GM12891 (cell line): ENCODE data around the gene LMBRD1.

Experiments used
- DNase-seq: peaks from one replicate; pipeline ENCODE4 v3.0.0; 2011; ENCODE audit warnings: low spot score; ENCODE audit not compliant: insufficient read length
- FAIRE-seq: peaks from 2 replicates; lab custom pipeline; 2011; peaks lifted over from hg19 to GRCh38; lab: Jason Lieb, UNC
- PAX5 ChIP-seq: IDR thresholded peaks from 2 replicates; pipeline ENCODE4 v1.6.1; 2011; ENCODE audit warnings: low read length, moderate library complexity, mild to moderate bottlenecking; ENCODE audit not compliant: insufficient read depth, severe bottlenecking
- POLR2A ChIP-seq: IDR thresholded peaks from 2 replicates; pipeline ENCODE4 v1.6.1; 2011; ENCODE audit warnings: low read depth, low read length, control low read depth
- POLR2AphosphoS5 ChIP-seq: IDR thresholded peaks from 2 replicates; pipeline ENCODE4 v1.6.1; 2011; ENCODE audit warnings: low read depth, low read length, control low read depth
- POU2F2 ChIP-seq: IDR thresholded peaks from 2 replicates; pipeline ENCODE4 v1.6.1; 2011; ENCODE audit warnings: low read depth, mild to moderate bottlenecking, control low read depth, low read length, moderate library complexity
- SPI1 ChIP-seq: IDR thresholded peaks from 2 replicates; pipeline ENCODE4 v1.6.1; 2011; ENCODE audit warnings: low read depth, low read length, control low read depth
- TAF1 ChIP-seq: IDR thresholded peaks from 2 replicates; pipeline ENCODE4 v1.6.1; 2011; ENCODE audit warnings: low read depth, low read length, control low read depth

The LMBRD1 gene

DNA sequence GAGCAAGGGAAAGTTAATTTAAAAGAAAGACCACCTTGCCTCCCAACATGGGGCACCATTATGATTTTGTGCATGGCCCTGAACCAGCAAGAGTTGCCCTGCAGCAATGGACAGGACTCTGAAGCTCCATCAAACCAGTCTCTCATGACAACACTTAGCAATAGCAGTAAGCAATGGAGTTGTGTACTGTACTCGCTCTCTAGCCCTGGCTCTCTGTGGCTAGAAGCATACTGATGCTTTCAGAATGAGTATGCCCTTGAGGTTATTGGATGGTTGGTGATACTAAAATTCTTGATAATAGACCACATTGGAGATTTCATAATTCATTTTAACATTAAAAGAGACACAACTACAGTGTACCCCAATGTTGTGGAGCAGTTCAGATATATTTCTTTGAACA, 23.2 kb upstream of the LMBRD1 start:
- DNase-seq (no peak), FAIRE-seq (peak; percentile 26)
- TF ChIP-seq SPI1 = no peak
- no peak for TF ChIP-seq PAX5
- TF ChIP-seq TAF1 = no peak
- no peak for TF ChIP-seq POU2F2
- no peak for TF ChIP-seq POLR2A
- no peak for TF ChIP-seq POLR2AphosphoS5

GRCh38 chr6:69819138-69819537, 22.3 kb upstream of the LMBRD1 start:
- FAIRE-seq (no peak), DNase-seq (no peak)
- TF ChIP-seq POLR2A = no peak
- TF ChIP-seq POLR2AphosphoS5 = no peak
- no peak for TF ChIP-seq TAF1
- no peak for TF ChIP-seq POU2F2

DNA sequence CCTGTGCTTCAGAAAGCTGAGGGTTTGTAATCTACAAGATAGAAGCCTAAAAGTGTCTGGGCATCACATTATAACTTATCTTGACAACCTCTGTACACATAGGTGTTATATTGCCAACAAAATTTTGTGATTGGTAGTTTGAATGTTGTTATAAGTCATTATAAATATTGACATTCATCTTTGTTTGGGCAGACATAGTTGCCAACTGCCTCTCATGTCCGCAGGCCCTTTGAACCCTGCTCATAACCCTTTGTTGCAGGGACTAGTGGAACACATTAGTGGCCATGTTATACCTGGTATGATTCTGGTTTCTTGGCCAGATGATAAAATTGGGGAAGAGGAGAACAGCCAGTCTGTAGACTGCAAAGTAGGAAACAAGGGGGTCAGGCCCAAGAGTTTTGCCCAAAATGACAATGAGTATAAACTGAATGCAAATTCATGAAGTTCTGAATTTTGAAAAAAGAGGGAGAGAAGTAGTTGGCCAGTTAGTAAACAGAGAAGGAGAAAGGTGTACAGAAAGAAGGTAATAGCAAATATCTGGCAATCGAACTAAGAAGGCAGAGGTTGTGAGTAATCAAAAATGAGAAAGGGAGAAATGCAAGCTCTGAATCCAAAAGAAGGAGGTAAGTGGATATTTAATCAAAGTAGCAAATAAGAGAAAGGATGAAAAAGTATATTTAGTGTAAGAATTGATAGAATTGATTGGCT, 21.6 kb upstream of the LMBRD1 start:
- DNase-seq (no peak), FAIRE-seq (no peak)
- TF ChIP-seq POLR2AphosphoS5 = no peak
- TF ChIP-seq PAX5 = no peak
- no peak for TF ChIP-seq SPI1
- no peak for TF ChIP-seq POLR2A
- TF ChIP-seq TAF1 = no peak
- TF ChIP-seq POU2F2 = no peak

- FAIRE-seq = no peak
- no peak for DNase-seq
- TF ChIP-seq POLR2AphosphoS5 (no peak), POU2F2 (no peak), PAX5 (no peak), POLR2A (no peak), SPI1 (no peak), TAF1 (no peak)
Measured at GRCh38 chr6:69817358-69817757, 20.5 kb upstream of the LMBRD1 start.

DNA sequence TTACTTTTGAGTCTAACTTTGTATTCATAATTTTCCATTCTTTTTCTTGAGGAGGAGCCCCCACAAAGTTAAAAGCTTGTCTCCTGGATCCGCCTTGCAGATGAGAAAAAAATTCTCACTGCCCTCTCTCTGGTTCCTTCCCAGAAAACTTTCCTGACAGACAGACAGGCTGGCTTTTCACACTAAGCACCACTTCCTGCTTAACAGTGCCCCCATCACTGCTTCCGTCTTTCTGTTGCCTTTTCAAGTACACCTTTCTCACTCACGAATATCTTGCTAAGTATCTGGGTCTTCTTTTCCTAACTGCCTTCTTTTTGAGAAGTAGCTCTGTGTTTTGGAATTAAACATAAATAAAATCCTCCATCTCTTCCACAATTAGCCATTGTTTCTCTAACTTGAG, 19.8 kb upstream of the LMBRD1 start:
- DNase-seq (no peak), FAIRE-seq (peak; percentile 88)
- TF ChIP-seq PAX5 (no peak), POU2F2 (no peak), TAF1 (no peak), POLR2AphosphoS5 (no peak), SPI1 (peak; percentile 60; the same call in 1 of the 2 replicates), POLR2A (no peak)

DNA sequence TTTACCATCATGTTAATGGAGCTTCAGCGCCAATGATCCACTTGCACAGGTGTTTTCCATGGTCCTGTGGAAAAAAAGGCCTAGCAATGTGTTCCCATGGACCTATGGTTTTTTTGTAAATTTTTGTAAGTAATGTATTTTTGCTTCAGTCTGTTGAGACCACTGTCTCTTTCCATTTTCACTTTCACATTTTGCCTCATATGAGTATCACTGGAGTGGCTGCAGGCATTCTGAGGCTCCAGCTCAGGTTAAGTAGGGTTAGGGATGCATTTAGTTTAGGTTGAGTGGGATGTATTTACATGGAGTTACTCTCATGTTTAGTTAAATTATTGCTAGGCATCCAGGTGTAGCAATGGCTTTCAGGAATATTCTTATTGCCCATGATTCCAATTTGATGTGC, 19.2 kb upstream of the LMBRD1 start:
- DNase-seq (no peak), FAIRE-seq (peak; percentile 76)
- no peak for TF ChIP-seq POLR2AphosphoS5
- no peak; the same call in 1 of the 2 replicates for TF ChIP-seq TAF1
- no peak for TF ChIP-seq PAX5
- no peak for TF ChIP-seq POU2F2
- no peak for TF ChIP-seq POLR2A
- no peak for TF ChIP-seq SPI1

DNA sequence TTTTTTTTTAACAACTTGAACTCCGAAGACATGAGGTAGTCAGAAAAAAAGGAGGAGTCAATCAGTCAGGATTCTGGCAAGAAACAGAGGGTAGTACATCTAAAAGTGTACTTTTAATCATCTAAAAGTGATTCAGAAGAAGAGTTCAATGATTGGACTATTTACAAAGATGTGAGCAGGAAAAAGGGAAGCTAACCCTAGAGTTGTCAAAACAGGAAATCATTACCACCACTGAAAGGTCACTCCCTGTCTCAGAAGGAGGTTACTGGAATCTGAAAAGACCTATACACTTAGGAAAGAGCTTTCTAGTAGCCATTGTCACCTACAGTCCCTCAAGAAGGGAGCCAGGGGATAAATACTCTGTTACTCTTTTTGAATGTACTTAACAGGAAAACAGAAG, 16.7 kb upstream of the LMBRD1 start:
- TF ChIP-seq SPI1 (peak; percentile 55), POLR2A (no peak)
- no peak for DNase-seq
- FAIRE-seq = peak; percentile 28

DNA sequence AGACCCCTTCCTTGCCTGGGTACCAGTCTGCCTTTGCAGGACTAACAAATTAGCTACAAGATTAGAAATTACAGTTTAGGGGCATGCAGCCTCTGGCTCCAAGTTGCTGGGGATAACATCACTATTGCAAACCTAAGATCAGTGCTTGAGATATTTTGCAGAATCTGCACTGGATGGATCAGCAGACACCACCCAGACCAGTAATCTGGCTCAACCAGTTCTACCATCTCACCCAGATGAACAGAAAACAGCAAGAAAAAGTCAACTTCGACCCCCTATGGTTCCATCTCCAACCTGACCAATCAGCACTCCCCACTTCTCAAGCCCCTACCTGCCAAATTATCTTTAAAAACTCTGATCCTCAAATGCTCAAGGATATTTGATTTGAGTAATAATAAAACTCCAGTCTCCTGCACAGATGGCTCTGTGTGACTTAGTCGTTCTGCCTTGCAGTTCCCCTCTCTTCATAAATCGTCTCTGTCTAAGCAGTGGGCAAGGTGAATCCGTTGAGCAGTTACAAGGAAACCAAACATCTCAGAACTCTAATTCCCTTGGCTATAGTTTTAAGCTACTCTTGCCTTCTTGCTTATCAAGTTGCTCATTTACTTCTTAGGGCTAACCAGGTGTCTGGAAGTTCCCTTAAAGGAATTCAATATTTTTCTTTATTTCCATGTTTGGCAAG, 16.1 kb upstream of the LMBRD1 start:
- TF ChIP-seq POLR2A = no peak
- TF ChIP-seq POU2F2 = no peak
- no peak for TF ChIP-seq TAF1
- TF ChIP-seq PAX5 = no peak
- no peak for TF ChIP-seq POLR2AphosphoS5
- TF ChIP-seq SPI1 = no peak; the same call in 1 of the 2 replicates
- no peak for DNase-seq
- FAIRE-seq = peak; percentile 69

GRCh38 chr6:69802995-69803394, 6.2 kb upstream of the LMBRD1 start:
- DNase-seq (no peak), FAIRE-seq (no peak)
- TF ChIP-seq POLR2AphosphoS5 = no peak
- no peak for TF ChIP-seq PAX5
- no peak for TF ChIP-seq SPI1
- no peak for TF ChIP-seq POLR2A
- no peak for TF ChIP-seq TAF1
